Neural progenitor cell (in vitro differentiated cells): ENCODE results near the gene PPBP.

Experiments used
- CTCF ChIP-seq: fragments of 200-600 bp; sonication (generic); IDR thresholded peaks from 2 replicates; pipeline ENCODE4 v1.5.1; 2017; ENCODE audit warnings: antibody characterized with exemption, mild to moderate bottlenecking
- EZH2 ChIP-seq: fragments of 200-600 bp; sonication (generic); IDR thresholded peaks from 2 replicates; pipeline ENCODE4 v1.6.1; 2017; ENCODE audit warnings: antibody characterized with exemption, mild to moderate bottlenecking, moderate library complexity
- EZH2phosphoT487 ChIP-seq: fragments of 200-600 bp; sonication (generic); IDR thresholded peaks from 2 replicates; pipeline ENCODE4 v1.6.1; 2017; ENCODE audit warnings: antibody characterized with exemption

- no peak for TF ChIP-seq CTCF
- no peak for TF ChIP-seq EZH2phosphoT487
- TF ChIP-seq EZH2: no peak
Observed at GRCh38 chr4:74033739-74034138, 45.7 kb upstream of the PPBP start.
